Glomerular endothelial cell (primary cell): ENCODE data around the gene PDE2A. TPM values are rescaled to one million over a fixed set of nuclear protein-coding genes. Genes with fewer than 3 reads are reported as not detected.
"Not testable (repeated sequence)": the region's sequence is repeated elsewhere in the genome, so short reads cannot be mapped to it uniquely, and the experiment has no call there.

Experiments used
- DNase-seq: peaks from one replicate; pipeline ENCODE4 v3.0.0-alpha.2; 2011; ENCODE audit warnings: low read depth, low spot score; ENCODE audit errors: extremely low read depth
- total RNA-seq: library from RNA; depleted of rRNA; stranded (reverse); fragments of >200 nt; gene quantifications from 2 replicates; pipeline ENCODE4 v1.2.3, GENCODE V29; 2015

The PDE2A gene
- total RNA-seq, 1 donor from 2014 or later = 81.2 TPM

- no peak for DNase-seq
Measured at GRCh38 chr11:72581067-72581466, 93.2 kb downstream of the PDE2A start.

- no peak for DNase-seq
Measured at GRCh38 chr11:72580642-72580950, 93.6 kb downstream of the PDE2A start.

- no peak for DNase-seq
Measured at GRCh38 chr11:72579816-72580641, 94.2 kb downstream of the PDE2A start.

GRCh38 chr11:72578991-72579815, 95.0 kb downstream of the PDE2A start:
- DNase-seq = no peak

- DNase-seq = no peak
Measured at GRCh38 chr11:72578566-72578965, 95.7 kb downstream of the PDE2A start.

GRCh38 chr11:72578051-72578450, 96.2 kb downstream of the PDE2A start:
- DNase-seq = no peak

GRCh38 chr11:72577271-72577721, 96.9 kb downstream of the PDE2A start:
- DNase-seq = no peak

GRCh38 chr11:72576661-72577060, 97.6 kb downstream of the PDE2A start:
- DNase-seq = no peak

- DNase-seq = no peak
Measured at GRCh38 chr11:72576243-72576595, 98.0 kb downstream of the PDE2A start.

- no peak for DNase-seq
Measured at GRCh38 chr11:72575533-72576242, 98.5 kb downstream of the PDE2A start.

GRCh38 chr11:72574548-72575460, 99.4 kb downstream of the PDE2A start:
- DNase-seq = no peak

GRCh38 chr11:72573855-72574445, 100.3 kb downstream of the PDE2A start:
- no peak for DNase-seq

GRCh38 chr11:72573072-72573854, 101.0 kb downstream of the PDE2A start:
- DNase-seq = no peak

- not testable (repeated sequence) for DNase-seq
Measured at GRCh38 chr11:72572540-72572939, 101.7 kb downstream of the PDE2A start.

- DNase-seq = no peak
Measured at GRCh38 chr11:72570893-72571661, 103.1 kb downstream of the PDE2A start.

GRCh38 chr11:72569966-72570892, 104.0 kb downstream of the PDE2A start:
- no peak for DNase-seq

- no peak for DNase-seq
Measured at GRCh38 chr11:72568861-72569260, 105.4 kb downstream of the PDE2A start.
